KOPT-K1 (cell line): ENCODE results near the gene KIAA0586.
"Not testable (repeated sequence)": the region's sequence is repeated elsewhere in the genome, so short reads cannot be mapped to it uniquely, and the experiment has no call there.

Source experiments
- H3K27ac ChIP-seq: fragments of 200-600 bp; sonication (generic); 2 replicates; pipeline ENCODE4 v1.5.1; 2016; ENCODE audit warnings: antibody characterized with exemption, mild to moderate bottlenecking, low read depth, low read length; ENCODE audit not compliant: poor library complexity, severe bottlenecking
- H3K36me3 ChIP-seq: fragments of 200-600 bp; sonication (generic); 2 replicates; pipeline ENCODE4 v1.5.1; 2017; ENCODE audit warnings: antibody characterized with exemption, mild to moderate bottlenecking, low read length, moderate library complexity; ENCODE audit not compliant: insufficient read depth
- H3K9me3 ChIP-seq: fragments of 200-600 bp; sonication (generic); 2 replicates; pipeline ENCODE4 v1.5.1; 2017; ENCODE audit warnings: antibody characterized with exemption, low read length, mild to moderate bottlenecking; ENCODE audit not compliant: insufficient read depth, poor library complexity, severe bottlenecking

The KIAA0586 gene

GRCh38 chr14:58428118-58428683, 682 bp downstream of the KIAA0586 start:
- H3K27ac ChIP-seq, result peak overlapping the region; percentile 90
- peaks cover 40% of the 10 kb centered on the region for H3K36me3 ChIP-seq
- no peaks in the 10 kb centered on the region for H3K9me3 ChIP-seq

- H3K36me3 ChIP-seq, result peaks cover 40% of the 10 kb centered on the region
- H3K9me3 ChIP-seq, result no peaks in the 10 kb centered on the region
- H3K27ac ChIP-seq, result no peak overlapping the region
Observed at GRCh38 chr14:58430156-58430555, 2.6 kb downstream of the KIAA0586 start.

- Histone ChIP-seq H3K27ac (no peak overlapping the region), H3K9me3 (no peaks in the 10 kb centered on the region), H3K36me3 (peaks cover 63% of the 10 kb centered on the region)
Observed at GRCh38 chr14:58439476-58439875, 12.0 kb downstream of the KIAA0586 start.

GRCh38 chr14:58444627-58445026, 17.1 kb downstream of the KIAA0586 start:
- Histone ChIP-seq H3K36me3 (peaks cover 71% of the 10 kb centered on the region), H3K9me3 (no peaks in the 10 kb centered on the region), H3K27ac (no peak overlapping the region)

GRCh38 chr14:58455593-58456265, 28.2 kb downstream of the KIAA0586 start:
- Histone ChIP-seq H3K9me3 (no peaks in the 10 kb centered on the region), H3K36me3 (peaks cover 84% of the 10 kb centered on the region), H3K27ac (no peak overlapping the region)

- Histone ChIP-seq H3K9me3 (no peaks in the 10 kb centered on the region), H3K36me3 (peaks cover 74% of the 10 kb centered on the region), H3K27ac (no peak overlapping the region)
Observed at GRCh38 chr14:58460772-58461171, 33.3 kb downstream of the KIAA0586 start.

GRCh38 chr14:58463147-58463546, 35.6 kb downstream of the KIAA0586 start:
- Histone ChIP-seq H3K9me3 (no peaks in the 10 kb centered on the region), H3K36me3 (peaks cover 72% of the 10 kb centered on the region), H3K27ac (no peak overlapping the region)

- H3K27ac ChIP-seq, result no peak overlapping the region
- H3K9me3 ChIP-seq, result no peaks in the 10 kb centered on the region
- H3K36me3 ChIP-seq, result peaks cover 76% of the 10 kb centered on the region
Observed at GRCh38 chr14:58464652-58465051, 37.1 kb downstream of the KIAA0586 start.

GRCh38 chr14:58465421-58465820, 37.9 kb downstream of the KIAA0586 start:
- Histone ChIP-seq H3K36me3 (peaks cover 69% of the 10 kb centered on the region), H3K27ac (no peak overlapping the region), H3K9me3 (no peaks in the 10 kb centered on the region)

GRCh38 chr14:58466459-58466858, 38.9 kb downstream of the KIAA0586 start:
- Histone ChIP-seq H3K27ac (no peak overlapping the region), H3K9me3 (no peaks in the 10 kb centered on the region), H3K36me3 (peaks cover 66% of the 10 kb centered on the region)

- no peaks in the 10 kb centered on the region for H3K9me3 ChIP-seq
- H3K36me3 ChIP-seq, result peaks cover 58% of the 10 kb centered on the region
- no peak overlapping the region for H3K27ac ChIP-seq
Observed at GRCh38 chr14:58467575-58467974, 40.1 kb downstream of the KIAA0586 start.

GRCh38 chr14:58469309-58469708, 41.8 kb downstream of the KIAA0586 start:
- H3K27ac ChIP-seq, result no peak overlapping the region
- H3K9me3 ChIP-seq, result no peaks in the 10 kb centered on the region
- peaks cover 54% of the 10 kb centered on the region for H3K36me3 ChIP-seq

- H3K27ac ChIP-seq, result no peak overlapping the region
- H3K36me3 ChIP-seq, result peaks cover 51% of the 10 kb centered on the region
- H3K9me3 ChIP-seq, result no peaks in the 10 kb centered on the region
Observed at GRCh38 chr14:58476320-58476719, 48.8 kb downstream of the KIAA0586 start.

- Histone ChIP-seq H3K36me3 (peaks cover 50% of the 10 kb centered on the region), H3K9me3 (no peaks in the 10 kb centered on the region), H3K27ac (no peak overlapping the region)
Observed at GRCh38 chr14:58477653-58478052, 50.1 kb downstream of the KIAA0586 start.

- peaks cover 56% of the 10 kb centered on the region for H3K36me3 ChIP-seq
- not testable (repeated sequence) for H3K27ac ChIP-seq, H3K9me3 ChIP-seq
Observed at GRCh38 chr14:58478329-58478728, 50.8 kb downstream of the KIAA0586 start.

- Histone ChIP-seq H3K27ac (no peak overlapping the region), H3K9me3 (no peaks in the 10 kb centered on the region), H3K36me3 (peaks cover 44% of the 10 kb centered on the region)
Observed at GRCh38 chr14:58479975-58480374, 52.5 kb downstream of the KIAA0586 start.
